ENCODE measurements around the gene ITGA8.
"Not testable (repeated sequence)": the region's sequence is repeated elsewhere in the genome, so short reads cannot be mapped to it uniquely, and the experiment has no call there.

ITGA8 gene

DNA sequence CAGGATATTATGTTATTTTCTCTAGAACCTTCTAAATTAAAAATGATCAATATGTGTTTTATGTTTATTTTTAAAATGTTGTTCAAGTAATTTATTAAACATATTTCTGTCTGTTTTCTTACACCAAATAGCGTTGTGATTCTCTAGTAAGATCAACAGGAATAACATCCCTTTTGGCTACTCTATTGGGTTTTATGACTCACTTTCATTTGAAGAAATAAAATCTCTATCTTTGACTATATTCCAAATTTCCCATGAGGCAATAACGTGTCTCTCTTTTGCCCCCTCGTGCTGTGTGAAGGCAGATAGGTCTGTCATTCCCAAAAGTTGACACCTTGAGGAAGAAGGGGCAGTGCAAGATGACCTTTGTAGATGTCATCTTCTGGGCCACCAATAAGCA lies 40.9 kb downstream of the ITGA8 start:
- no peak for DNase-seq

DNA sequence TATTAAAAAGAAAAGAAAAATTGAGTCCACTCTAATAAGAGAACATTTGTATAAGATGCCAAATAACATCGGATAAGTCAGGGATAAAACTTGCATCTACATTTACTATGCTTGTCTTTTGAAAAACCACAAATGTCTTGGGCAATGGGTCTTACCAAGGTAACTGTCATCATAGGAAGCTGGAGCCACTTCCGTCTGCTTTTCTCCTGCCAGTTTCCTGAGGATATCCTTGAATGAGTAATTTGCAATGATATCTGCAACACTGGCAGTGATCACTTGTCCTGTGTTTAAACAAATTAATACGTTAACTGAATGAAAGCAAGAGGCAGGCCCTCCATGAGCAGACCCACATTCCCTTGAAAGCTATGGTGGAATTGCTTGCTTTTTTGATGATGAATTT lies 47.3 kb downstream of the ITGA8 start:
- no peak for DNase-seq

DNA sequence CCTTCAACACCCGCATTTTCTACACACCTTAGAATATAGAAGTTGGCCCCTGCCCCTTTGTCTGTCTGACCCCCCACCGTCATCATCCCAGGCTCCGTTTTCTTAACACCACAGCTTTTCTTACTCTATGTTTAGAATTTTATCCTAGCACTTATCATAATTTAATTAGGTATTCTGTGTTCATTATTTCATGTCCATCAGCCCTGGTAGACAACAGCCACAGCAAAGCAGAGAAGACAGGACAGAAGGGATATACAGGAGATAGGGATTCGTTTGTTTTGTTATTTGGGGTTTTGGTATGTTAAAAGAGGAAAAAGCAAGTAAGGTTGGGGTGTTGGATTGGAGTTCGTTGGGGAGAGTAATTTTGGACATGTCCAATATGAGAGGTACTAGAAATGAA lies 48.8 kb downstream of the ITGA8 start:
- no peak for DNase-seq

DNA sequence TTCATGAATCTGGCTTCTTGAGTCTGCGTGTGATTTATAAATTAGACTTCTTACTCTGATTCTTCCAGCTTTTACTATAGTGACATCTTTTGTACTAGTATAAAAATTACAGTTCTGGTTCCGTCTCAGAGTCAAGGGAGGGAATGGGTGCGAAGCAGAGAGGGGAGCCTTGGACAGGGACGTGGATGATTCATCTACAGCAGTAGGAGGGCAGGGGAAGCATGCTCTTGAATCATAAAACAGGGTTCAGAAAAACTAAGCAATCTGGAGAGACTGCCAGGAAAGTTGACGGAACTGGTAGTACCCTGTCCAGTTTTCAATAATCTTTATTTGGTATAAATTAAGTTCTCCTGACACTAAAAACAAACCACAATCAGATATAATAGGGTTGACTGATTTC lies 58.1 kb downstream of the ITGA8 start:
- no peak for DNase-seq

DNA sequence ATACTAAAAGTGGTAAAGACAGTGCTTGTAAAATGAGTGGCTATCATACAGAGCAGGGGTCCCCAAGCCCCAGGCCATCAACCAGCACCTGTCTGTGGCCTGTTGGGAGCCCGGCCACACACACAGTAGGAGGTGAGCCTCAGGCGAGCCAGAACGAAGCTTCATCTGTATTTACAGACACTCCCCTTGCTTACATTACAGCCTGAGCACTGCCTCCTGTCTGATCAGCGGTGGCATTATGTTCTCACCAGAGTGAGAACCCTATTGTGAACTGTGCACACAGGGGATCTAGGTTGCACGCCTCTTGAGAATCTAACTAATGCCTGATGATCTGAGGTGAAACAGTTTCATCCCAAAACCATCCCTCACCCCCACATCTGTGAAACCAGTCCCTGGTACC lies 58.7 kb downstream of the ITGA8 start:
- no peak for DNase-seq

DNA sequence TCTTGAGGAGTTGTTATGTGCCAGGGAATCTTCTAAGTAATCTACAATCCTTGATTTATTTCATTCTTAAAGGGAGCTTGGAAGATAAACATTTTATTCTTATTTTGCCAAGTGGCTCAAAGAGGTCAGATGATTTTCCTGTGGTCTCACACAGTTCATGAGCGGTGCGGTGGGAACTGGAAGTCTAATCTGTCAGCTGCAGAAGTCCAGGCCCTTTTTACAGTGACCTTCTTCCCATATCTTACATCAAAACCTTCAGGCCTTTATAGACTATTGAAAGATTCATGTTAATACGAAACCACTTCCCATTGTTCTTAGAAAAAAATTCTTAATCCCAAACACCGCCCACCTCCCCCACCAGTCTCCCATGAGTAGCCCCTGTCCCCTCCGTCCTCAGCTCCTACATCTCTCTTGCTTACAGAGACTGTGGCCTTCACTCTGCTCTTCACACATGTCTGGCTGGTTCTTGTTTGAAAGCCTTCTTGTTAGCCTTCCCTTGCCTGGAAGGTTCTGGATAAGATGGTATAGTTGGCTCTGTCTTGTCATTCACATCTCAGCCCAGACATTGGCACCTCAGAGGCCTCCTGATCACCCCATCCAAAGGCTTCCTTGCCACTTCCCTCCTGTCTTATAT lies 61.5 kb downstream of the ITGA8 start:
- DNase-seq = no peak

DNA sequence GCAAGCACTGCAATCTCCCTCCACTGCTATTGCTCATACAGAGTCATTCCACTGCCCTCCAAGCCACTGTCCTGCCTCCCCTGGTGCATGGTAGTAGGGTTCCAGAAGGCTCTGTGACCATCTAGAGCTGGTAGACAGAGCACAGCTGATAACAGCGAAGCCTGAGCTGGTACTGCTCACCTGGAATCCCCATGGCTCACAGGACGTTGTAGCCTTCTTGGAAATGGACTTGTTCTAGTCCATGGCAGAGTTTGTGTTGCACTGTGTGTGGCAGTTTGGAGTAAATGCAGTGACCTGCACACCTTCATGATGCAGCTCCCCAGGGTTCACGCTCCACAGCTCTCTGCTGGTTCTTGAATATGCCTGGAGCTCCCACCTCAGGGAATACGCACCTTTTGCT lies 67.0 kb downstream of the ITGA8 start:
- DNase-seq = no peak

DNA sequence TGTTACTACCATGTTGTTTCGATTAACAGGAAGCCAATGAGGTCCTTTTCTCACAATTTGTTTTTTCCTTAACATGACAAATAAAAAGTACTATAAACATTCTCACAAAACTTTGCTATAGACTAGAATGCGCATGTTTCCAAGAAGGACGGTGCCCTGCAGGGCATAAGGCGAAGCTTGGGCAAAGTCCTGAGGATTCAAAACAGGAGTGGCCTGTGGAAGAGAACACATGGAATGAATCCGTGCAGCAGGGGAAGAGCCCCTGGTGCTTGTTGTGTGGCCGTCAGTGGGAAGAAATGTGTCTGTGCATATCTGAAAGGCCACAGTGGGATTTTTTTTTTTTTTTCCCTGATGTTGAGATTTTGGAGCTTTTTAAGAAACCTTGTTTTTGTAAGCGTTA lies 67.6 kb downstream of the ITGA8 start:
- DNase-seq = no peak

DNA sequence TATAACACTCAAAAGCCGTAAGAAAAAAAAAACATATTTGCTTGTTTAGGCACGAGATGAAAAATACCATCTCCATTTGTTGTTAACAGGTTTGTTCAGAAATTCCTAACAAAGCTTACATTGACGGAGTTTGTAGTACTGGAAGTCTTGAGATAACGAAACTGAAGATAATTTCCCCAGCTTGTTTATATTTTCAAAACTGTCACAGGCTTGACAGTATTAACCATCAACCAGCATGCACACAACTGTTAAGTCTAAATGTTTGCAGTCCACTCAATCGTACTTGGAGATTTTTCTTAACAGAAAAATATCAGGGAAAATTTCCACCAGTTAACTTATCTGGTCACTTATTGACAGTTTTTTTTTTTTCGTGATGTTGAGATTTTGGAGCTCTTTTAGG lies 68.5 kb downstream of the ITGA8 start:
- no peak for DNase-seq

DNA sequence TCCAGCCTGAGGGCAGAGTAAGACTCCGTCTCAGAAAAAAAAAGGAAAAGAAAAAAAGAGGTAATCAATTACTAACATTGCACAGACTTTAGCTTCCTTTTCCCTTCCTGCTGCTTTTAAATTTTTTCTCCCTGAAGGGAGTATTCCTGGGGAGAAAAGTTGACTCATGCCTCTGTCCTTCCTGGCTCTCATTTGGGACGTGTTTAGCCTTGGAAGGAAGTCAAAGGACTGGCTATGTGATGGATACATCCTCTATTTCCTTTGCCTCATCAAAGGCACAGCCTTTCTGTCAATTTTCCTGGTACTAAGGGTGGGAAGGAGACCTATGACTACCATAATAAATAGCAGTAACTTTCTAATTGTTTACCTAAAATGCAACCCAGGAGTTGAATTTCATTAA lies 77.6 kb downstream of the ITGA8 start:
- no peak for DNase-seq

DNA sequence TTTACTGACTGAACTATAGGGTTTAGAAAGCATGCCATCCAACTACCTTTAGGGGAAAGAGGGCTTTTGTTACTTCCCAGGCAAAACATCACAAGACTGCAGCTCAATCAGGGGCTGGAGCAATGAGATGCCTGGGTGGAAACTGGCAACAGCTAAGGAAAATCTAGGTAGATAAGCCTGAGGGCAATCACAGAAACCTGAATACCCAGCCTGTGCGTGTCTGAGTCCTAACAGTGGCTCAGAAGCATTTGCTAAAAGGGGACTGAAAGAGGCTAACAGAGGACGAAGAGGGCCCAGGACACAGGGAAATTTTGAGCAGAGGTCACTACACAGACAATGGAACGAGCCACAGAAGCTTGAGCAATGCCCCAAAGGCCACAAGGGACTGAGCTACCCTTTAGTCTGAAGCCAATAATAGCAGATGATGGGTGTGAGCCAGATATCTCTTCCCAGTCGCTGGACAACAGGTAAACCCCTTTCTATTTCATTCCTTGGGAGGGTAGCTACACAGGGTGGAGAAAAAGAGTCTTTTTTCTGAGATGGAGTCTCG lies 79.1 kb downstream of the ITGA8 start:
- DNase-seq = no peak

DNA sequence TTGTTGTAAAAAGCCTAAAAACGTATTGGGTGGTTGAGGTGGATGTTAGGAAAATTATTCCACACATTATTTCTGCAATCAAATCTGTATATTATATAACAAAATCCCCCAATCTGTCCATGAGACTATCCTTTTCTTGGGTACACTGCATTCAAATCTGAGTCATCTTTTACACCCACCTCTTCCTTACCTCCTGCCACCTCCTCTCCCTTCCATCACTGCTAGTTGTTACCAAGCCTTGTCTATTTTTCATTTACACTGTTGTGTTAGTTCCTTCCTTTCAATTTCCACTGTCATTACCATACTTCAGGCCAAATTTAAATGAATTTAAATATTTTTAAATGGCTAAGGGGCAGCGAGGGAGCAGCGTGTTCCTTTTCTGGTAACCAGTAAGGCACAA lies 83.3 kb downstream of the ITGA8 start:
- no peak for DNase-seq

DNA sequence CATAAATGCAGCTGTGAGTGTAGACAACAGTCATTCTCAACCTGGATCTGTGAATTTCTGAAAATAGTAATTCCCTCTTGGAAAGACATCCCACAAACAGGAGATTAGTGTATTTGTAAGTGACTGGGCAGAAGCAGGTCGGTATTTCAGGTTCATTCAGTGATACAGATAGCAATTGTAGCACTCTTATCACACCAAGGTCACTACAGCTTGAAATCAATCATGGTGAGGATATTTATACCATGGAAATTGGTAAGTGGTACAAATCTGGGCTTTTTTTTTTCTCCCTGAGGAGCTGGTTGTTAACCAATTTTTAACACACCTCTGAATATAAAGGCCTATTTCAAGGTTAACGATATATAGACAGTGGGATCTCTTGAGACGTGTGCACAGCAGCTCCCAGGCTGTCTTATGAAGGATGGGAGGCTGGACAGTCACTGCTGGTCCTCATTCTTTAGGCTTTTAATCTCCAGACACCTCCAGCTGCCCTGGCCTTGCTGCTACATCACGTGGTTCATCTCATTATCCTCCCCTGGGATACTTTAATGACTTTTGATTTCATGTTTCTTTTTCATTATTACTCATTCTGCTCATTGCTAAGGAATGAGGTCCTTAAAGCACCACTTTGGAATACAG lies 87.1 kb downstream of the ITGA8 start:
- DNase-seq = no peak

DNA sequence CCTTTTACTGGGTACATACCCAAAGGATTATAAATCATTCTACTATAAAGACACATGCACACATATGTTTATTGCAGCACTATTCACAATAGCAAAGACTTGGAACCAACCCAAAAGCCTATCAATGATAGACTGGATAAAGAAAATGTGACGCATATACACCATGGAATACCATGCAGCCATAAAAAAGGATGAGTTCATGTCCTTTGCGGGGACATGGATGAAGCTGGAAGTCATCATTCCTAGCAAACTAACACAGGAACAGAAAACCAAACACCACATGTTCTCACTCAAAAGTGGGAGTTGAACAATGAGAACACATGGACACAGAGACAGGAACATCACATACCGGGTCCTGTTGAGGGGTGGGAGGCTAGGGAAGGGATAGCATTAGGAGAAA lies 88.5 kb downstream of the ITGA8 start:
- not testable (repeated sequence) for DNase-seq

DNA sequence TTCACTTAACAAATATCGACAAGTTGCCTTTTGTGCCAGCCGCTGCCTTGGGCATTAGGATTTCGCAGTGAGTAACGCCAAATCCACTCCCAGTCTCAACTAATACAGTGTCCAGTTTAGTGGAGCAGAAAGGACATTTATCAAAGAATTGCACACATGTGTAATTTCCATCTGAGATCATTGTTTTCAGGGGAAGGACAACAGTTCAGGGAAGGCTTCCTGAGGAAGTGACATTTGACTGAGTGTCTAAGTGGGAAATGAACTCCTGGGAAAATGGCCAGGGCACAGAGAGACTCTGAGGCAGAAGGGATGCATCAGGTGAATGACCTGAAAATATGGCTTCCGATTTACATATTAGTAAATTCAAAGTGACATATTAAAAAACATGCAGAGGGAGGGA lies 89.4 kb downstream of the ITGA8 start:
- DNase-seq = no peak

DNA sequence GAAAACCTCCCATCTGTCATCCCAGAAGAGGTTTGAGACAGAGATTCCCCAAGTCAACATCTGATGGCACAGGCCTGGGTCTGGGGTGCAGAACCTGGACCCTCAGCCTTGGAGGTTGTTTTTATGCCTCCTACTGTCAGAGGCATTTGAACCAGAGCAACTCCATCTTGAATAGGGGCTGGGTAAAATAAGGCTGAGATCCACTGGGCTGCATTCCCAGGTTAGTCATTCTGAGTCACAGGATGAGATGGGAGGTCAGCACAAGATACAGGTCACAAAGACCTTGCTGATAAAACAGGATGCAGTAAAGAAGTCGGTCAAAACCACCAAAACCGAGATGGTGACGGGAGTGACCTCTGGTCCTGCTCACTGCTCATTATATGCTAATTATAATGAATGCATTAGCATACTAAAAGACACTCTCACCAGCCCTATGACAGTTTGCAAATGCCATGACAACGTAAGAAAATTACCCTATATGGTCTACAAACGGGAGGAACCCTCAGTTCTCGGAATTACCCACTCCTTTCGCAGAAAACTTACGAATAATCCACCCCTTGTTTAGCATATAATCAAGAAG lies 92.0 kb downstream of the ITGA8 start:
- DNase-seq = no peak

DNA sequence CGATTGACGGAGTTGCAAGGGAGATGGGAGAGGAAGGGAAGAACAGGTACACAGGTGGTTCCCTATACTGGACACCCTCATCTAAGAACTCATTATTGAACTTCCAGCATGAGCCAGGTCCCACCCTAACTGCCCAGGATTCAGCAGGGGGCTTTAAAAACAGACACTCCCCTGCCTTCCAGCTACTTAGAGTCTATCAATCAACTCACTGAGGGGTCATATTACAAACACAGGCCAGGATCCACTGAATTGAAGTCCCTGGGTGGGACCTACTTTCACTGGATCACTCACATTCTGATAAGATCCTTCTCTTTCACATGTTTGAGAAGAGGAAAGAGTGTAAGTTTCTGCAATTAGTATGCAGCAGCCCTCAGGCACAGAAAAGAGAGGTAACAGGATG lies 92.8 kb downstream of the ITGA8 start:
- no peak for DNase-seq

DNA sequence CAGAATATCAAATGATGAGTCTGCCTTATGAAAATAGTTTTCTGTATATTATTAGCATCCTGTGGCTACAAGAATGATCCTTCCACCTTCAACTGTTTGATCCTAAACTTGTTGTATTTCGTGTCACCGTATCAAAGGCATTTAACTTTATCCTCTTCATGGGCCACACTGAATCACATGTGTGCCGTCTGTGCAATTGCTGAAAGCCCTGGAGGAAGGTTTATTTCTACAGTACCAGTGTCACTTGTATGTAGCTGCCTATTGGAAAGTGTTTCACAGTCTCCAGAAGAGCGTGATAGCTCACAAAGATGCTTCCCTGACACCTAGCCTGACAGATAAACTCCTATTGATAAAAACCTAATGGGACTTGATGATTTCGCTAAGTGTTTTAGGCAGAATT lies 94.5 kb downstream of the ITGA8 start:
- DNase-seq = no peak

DNA sequence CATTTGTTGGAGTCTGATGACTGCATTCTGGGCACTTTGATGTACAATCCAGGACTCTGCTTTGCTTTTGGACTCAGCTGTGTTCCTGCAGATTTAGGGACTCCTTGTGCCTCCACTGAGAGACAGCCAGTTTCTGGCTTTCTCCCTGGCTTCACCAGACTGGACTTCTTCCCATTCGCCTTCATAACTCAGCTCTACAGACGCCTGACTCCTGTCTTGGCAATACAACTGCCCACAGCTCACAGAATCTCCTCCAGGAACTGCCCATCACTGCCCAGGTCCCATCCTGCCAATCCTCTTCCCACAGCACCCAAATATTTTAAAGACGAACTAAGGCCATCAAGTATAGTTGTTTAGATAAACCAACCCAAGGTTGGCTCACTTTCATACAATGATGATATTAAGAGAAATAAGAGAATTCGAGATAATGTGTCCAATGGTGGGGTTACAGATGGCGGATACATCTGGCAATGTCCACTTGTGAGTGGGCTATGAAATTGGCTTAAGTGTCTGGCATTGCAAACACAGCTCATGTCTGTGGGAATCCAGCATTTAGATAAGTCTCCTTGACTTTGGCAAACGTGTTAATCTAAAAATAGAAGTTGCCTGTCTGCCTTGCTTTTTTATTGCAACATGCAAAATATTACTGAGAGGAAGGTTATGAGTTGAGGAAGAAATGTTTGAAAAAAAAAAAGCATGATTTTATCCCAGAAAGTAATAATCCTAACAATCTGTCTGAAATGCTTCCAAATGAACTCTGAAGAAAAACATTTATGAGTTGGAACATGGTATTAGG lies 95.1 kb downstream of the ITGA8 start:
- no peak for DNase-seq

DNA sequence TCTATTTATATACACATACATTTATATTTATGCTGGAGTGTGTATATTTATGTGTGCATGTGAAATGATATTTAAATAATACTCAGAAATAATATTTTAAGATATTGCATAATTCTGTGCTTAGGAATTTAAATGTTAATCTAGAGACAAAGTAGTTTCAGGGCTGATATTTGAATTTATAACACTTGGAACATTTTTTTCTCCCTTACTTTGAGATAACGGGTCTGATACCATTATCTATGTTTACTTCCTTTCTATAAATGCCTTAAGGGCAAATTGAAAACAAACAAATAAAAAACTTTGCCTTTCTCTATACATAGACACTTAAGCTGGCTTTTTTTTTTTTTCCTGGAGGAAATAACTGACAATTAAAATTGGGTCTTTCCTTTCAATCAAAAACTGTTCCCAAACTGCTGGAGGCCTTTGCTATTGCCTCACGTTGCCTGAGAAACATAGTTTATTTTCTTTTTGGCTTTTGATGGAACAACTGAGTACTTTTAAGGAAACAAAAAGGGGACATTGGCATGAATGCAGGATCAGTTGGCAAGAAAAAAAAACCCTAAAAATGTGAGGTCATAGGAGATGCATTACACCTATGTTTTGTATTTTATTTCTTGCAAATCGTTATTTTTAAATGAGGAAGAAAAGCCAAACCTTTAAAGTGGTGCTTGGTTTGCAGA lies 98.7 kb downstream of the ITGA8 start:
- DNase-seq = peak; percentile 11

DNA sequence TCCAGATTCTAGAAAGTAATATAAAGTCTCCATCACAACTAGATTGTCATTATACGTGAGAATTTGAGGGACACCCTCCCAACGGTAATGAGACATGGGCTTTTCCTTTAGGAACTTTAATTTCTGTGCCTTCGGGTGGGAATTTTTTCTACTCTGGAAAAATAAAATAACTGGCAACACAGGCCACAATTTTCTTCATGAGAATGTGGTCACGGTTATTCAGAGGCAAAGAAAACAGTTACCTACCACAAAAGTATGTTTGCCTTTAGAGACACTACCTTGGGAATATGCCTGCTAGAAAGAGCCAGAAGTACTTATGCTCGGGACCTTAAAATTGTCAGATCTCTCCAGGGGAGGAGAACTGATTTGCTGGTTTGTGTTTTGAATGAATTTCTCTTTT lies 99.4 kb downstream of the ITGA8 start:
- DNase-seq = no peak

DNA sequence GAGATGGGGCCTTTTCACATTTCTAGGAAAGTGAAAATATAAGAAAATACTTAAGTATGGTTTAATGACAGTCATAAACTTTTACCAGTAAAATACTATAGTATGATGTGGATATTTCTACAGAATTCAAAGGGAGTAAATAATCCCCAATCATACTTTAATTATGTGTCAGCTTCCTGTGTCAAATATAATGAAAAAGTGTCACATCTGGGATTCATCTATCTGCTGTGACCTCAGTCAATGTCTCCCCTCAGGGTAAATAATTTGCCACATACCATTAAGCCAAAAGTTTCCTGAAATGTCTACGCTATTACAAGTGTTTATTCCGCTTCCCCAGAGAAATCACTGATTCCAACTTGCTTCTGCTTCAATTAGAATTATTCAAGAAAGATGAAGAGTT lies 110.5 kb downstream of the ITGA8 start:
- DNase-seq = no peak

DNA sequence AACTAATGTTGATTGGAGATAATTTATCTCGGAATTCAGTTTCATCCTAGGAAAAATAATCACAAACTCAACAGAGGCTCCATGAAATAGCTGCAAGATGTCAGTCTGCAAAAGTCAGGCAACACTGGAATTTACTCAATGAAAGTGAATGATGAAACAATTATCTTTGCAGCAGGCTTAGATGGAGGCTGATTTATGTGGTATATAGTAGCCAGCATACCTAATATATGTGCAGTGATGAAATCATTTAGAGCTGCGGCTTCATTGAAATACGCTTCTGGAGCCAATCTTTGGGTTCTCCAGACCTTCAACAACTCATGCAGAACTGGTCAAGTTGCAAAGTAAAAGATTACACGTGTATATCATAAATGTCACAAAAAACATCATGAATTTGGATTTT lies 113.3 kb downstream of the ITGA8 start:
- no peak for DNase-seq

Measured in midbrain (tissue), 1 donor.